Kidney capillary endothelial cell (primary cell): ENCODE data around the gene SGTB.
A peak's percentile ranks its signal among the peaks of the same experiment; 100 is the strongest.
"Not testable (repeated sequence)": the region's sequence is repeated elsewhere in the genome, so short reads cannot be mapped to it uniquely, and the experiment has no call there.

ENCODE experiments used
- DNase-seq: peaks from one replicate; pipeline ENCODE4 v3.0.0-alpha.2; 2018; ENCODE audit warnings: low spot score

The SGTB gene

DNA sequence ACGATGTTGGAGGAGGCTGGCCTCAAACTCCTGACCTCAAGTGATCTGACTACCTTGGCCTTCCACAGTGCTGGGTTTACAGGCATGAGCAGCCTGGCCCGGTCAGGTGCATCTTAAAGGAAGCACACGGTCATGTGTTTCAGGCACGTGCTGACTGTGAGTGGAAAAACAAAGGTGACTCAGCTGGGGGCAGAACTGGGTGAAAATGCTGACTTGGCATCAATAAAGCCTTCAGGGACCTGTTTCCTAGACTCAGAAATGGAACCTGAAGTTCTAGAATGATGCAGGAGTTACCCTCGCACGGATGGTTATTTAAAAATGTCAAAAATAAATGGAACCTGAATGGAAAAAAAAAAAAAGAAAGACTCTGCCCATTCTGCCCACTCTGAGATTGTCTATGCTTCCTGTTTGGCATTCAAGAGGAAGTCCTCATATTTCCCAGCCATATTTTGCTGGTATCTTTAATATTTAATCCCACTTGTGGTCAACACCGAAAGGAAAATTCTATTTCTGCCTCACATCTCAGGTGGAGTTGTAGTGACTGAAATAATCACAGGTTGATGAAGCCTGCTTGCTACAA lies 12.4 kb upstream of the SGTB start:
- DNase-seq = not testable (repeated sequence)

DNA sequence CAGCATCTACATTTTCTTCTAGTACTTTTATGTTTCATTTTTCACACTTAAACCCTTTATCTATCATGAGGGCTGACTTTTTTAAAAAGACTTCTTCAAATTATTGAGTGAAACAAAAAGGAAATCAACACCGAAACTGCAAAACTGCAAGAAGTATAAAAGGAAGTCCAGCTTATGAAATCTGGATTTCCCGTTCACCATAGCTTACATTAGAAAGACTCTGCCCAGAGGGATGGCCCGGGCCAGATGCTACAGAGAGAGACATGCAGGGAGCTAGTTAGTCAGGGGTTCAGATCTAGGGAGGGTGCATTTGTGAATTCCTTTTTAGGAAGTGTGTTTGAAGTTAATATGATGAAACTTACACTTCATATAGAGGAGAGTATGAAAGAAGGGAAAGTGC lies 10.1 kb upstream of the SGTB start:
- DNase-seq = not testable (repeated sequence)

DNA sequence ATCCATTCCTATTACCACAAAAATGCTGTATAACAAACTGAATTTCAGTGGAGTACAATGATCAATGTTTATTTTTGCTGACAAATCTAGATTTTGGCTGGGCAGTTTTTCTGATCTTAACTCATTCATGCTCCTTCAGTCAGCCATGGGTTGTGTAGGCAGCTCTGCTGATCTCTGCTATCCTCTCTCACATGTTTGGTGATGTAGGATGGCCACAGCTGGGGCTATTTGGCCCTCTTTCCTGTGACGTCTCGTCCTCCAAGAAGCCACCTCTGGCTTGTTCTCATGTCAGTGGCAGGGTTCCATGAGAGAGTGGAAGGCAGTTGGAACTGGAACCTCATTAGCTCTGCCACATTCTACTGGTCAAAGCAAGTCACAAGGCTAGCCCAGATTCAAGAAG lies 9.0 kb upstream of the SGTB start:
- no peak for DNase-seq

DNA sequence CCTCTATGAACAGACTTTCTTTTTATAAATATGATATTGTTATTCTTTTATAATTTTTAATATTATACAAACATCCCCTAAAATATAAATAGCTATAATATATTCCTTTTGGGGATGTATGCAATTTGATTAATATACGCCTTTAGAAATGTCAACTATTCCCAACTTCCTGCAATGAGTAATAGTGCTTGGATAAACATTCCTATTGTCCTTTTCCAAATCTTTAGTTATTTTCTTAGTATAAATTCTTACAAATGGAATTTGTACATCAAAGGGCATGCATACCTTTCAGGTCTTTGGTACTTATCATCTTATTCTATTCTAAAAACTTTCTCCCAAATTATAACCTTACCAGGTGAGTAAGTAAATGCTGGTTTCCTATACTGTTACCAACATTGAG lies 6.3 kb upstream of the SGTB start:
- DNase-seq = peak; percentile 42

DNA sequence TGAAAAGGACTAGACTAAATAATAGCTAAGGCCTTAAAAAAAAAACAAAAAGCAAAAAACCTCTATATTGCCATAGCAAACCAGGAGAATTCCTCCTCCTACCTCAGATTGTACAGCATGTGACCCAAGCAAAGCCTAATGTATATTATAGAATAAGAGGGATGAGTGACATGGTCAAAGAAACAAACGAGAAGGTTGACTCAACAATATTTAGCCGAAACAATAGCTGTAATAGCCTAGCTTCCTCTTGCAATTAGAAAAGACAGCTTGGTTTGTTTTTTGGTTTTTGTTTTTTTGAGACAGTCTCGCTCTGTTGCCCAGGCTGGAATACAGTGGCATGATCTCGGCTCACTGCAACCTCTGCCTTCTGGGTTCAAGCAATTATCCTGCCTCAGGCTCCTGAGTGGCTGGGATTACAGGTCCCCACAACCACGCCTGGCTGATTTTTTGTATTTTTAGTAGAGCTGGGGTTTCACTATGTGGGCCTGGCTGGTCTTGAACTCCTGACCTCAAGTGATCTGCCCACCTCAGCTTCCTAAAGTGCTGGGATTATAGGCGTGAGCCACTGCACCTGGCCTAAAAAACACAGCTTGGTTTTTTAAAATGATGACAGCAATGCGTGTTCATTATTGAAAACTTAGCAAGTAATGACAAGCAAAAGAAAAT lies 5.7 kb upstream of the SGTB start:
- peak; percentile 33 for DNase-seq

DNA sequence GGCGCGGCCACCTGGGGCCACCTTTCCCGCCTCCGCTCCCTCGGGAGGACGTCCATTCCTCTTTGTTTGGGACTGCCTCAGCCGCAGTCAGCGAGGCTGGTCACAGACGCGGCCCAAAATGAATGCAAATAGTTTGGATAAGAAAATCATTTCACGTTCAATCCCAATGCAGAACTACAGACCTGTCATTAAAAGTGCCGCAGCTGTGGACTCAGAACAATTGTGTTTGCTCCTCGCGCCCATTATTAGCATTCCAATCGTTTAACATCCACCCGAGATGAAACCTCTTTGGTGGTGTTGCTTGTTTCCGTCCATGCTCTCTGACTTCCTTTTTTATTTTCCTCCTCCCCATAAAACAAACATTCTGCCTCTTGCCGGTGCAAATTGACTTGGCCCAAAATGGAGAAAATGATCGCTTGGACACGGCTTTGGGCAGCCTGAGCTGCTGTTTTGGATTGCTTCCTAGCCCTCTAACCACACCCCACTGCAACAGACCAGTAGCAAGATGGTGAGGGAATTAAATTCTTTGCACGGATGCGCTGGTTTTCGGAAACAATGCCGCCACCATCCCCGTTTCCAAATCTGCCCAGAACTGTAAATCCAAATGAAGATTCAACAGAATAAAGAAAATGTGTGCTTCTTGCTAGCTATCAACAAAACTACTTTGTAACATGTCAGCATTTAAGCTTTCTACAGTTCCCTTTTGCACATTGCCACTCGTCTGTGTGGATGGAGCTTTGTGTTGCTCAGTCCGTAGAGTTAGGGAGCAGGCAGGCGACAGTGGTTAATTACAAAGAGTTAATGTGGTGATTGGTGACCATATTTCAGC lies 880 bp upstream of the SGTB start:
- DNase-seq = peak; percentile 43

DNA sequence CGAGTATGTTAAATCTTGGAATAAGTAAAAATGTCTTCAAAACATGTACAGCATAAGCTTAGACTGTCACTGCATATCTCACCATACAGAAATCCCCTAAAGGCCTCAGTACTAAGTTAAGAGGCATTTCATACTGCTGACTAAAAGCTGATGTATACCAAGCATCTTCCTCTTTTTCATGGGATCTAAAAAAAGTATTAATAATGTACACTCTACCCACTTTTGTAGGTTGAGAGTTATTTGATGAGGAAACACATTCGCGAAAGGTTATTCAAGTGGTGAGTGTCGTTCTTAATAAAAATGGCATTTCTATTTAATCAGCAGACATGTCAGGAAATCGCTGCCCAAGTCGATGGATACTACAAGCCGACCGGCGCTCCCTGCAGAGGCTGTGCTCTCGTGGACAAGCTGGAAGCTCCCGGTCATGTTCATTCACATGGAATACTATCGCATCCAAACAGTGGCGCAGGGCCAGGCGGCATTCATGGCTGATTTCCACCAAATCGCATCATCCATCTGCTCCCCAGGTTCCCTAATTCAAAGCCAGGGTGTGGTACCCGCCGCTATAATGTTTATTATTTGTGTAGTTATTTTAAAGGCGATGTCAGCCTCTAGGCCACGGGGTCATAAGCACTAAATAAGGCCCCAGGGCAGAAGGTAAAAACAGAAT lies 724 bp downstream of the SGTB start:
- DNase-seq = peak; percentile 57

DNA sequence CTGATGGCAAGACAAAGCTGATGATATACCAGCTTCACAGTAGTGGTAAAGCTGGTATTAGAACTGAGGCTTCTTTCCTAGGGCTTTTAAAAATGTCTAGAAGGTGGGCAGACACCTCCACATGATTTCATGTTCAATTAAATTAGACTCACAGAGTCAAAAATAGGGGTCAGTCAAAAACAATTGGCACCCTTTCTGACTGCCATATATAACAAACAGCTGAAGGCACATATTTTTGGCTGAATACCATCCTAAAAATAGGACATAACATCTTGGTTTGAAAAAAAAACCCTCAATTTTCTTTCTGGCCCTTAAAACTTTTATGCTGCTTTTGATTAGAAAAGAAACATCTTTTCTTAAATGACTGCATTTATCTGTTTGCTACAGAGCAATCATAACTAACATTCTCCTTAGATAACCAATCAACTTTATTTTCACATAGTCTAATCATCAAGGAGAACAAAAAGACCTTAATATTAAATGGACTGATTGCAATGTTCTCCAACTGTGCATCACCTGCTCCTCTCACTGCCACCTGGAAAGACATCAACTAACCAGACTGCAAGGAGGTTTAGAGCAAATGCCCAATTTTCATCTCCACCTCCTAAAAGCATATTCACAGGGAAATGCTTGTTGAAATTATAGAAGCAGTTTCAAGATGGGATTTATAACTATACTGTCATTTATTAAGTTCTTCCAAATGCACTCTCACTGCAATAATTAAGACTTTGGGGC lies 3.2 kb downstream of the SGTB start:
- DNase-seq = no peak

DNA sequence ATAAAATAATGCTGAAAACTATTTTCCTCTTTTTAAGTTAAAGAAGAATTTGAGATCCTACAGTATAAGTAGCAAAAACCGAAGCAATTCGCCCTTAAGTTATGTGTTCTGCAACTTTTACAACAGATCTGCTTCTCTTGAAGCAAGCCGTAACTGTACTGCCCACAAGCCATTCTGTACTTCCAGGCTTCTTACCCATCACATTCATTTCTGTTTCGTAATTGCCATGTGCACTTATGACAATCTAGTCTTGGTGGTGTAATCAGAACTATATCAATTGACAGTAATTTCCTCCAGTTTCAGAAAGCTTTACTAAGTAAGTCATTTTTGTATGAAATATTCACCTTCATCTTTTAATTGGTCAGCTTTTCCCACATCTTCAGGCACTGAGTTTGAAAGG lies 13.8 kb downstream of the SGTB start:
- no peak for DNase-seq

DNA sequence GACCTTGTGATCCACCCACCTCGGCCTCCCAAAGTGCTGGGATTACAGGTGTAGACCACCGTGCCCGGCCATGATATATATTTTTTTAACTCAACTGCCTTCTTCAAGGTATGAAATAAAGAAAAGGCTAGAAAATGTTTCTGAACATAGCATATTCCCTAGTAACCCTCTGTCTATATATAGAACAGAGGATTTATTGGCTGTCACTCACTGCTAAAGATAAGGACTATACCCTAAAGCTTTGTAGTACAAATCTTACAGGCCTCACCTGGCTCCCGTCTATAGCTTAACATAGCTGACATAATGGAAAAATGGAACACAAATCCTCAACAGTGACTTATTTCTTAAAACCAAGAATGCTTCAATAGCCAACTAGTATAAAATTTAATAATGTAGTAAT lies 14.2 kb downstream of the SGTB start:
- DNase-seq = no peak

DNA sequence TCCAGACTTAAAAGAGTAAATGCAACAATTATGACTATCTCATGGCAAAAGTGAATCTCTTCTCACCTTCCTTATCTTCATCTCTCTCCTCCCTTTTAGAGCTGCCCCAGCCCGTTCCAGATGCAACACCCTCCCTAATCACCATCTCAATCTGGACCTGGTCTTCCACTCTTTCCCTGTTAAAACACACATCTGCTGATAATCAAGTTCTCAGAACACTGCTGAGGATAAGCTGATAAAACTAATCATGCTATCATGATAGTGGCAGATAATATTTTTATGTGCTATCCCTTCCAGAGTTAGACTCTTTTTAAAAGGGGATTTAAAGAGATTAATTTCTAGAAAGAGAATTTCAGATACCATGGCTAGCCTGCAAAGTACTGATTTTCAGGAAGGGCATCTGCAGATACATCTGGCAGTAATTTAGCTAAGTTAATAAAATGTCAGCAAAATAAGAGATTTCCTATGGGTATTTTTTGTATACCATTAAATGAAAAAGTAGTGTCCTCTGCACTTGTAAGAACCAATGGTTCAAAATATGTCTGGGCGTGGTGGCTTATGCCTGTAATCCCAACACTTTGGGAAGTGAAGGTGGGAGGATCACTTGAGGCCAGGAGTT lies 17.2 kb downstream of the SGTB start:
- no peak for DNase-seq

DNA sequence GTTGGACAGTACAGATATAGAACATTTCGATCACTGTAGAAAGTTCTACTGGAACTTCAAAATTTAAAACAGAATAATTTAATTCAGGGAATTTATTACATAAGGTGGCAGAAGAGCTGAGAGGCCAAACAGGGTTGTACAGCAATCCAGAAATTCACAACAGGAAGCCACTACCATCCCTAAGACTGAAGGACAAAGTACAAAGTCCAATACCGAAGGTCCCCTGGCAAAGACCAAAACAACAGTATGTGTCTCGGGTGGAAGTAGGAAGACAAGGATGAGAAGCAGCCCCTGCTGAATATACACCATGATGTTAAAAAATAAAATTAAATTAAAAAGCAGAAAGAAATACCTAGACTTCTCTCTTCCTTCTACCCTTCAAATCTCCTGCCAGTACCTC lies 19.9 kb downstream of the SGTB start:
- no peak for DNase-seq

DNA sequence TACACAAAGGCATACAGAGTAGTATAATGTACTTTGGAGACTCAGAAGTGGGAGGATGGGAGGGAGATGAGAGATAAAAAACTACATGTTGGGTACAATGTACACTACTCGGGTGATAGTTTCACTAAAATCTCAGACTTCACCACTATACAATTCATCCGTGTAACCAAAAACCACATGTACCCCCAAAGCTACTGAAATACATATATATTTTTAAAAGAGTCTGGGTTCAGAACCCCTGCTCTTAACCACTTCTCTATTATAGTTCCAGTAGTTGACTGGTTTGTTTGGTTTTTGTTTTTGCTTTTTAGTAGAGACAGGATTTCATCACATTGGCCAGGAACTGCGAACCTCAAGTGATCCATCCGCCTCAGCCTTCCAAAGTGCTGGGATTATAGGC lies 22.6 kb downstream of the SGTB start:
- DNase-seq = no peak

DNA sequence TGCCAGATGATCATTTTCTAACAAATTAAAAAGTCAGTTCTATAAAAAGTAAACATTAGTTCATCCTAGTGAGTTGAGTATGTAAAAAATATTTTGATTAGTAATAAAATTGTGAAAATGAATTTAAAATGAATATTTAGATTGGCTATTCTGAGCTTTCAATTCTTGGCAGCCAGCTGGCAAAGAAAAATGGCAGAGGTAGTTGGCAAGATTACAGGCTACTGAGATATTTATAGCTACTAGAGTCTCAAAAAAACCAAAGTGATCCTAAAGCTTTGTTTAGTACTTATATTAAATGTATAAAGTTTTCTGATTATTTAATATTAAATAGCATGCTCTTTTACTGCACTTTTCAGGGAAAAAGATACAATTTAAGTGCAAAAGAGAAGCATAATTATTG lies 25.0 kb downstream of the SGTB start:
- DNase-seq = no peak

DNA sequence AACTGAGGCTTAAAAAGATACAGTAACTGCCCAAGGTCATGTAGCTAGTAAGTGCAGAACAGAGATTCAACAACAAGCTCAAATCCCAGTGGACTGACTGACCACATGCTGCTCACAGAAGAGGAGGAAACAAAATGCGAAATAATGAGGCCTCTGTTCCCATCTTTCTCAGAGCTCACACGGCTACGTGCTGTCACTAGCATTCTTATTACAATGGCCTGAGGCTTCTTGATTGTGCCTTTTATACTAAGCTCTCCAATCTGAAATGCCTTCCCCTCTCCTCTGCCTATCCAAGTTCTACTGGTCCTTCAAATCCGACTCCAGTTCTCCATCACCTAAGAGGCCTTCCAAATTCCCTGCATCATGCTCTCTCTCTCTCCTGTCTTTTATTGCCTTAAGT lies 26.0 kb downstream of the SGTB start:
- no peak for DNase-seq

DNA sequence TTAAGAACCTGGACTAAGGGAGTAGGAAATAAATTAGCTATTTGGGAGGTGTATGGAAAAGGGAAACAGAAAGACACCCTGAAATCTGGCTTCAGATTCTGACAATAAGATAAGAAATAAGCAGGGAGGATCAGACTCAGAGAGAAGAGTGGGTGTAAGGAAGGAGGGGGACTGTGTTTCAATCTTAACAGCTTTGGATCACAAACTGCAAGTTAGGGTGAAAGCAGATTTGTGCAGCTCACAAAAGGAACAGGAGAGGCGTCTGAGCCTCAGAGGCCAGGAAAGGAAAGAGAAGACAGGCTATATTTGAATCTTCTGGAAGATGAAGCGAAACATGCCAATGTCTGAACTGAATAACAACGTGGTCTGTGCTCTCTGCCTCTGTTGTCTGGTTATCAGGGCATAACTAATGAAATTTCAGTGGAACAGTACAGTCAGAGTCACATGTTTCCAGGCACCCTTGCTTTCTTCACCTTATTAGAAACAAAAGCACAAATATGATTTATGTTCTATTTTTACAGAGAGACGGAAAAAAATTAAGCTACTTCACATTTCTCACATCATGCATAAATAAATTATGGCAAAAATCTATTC lies 26.6 kb downstream of the SGTB start:
- no peak for DNase-seq

DNA sequence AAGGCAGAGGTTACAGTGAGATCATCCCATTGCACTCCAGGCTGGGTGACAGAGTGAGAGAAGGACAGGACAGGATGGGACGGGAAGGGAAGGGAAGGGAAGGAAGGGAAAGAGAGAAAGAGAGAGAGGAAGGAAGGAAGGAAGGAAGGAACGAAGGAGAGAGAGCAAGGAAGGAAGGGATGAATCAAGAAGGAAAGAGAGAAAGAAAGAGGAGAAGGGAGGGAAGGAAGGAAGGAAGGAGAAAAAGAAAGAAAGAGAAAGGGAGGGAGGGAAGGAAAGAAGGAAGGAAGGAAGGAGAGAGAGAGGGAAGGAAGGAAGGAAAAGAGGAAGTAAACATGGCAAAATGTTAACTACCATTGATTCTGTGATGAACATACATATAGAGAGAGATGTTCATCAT lies 28.8 kb downstream of the SGTB start:
- DNase-seq = no peak

DNA sequence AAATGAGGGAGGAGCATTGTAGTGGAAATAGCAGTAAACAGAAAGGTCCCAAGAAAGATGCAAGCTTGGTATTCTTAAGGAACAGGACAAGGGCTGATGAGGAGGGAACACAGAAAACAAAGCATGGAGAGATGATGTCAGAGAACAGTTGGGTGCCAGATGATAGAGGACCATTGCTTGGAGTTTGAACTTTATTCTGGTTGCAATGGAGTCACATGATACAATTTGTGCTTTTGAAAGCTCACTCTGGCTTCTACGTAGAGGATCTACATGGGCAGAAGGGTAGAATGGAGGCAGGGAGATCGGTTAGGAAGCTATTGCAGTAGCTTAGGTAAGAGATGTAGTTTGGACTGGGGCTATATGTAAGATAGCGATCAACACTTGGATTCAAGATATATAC lies 39.8 kb downstream of the SGTB start:
- DNase-seq = no peak

DNA sequence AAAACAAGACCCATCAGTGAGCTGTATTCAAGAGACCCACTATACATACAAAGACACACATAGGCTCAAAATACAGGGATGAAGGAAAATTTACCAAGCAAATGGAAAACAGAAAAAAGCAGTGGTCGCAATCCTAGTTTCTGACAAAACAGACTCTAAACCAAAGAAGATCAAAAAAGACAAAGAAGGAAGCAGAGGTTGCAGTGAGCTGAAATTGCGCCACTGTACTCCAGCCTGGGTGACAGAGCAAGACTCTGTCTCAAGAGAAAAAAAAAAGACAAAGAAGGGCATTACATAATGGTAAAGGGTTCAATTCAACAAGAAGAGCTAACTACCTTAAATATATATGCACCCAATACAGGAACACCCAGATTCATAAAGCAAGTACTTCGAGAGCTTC lies 45.9 kb downstream of the SGTB start:
- DNase-seq = not testable (repeated sequence)

DNA sequence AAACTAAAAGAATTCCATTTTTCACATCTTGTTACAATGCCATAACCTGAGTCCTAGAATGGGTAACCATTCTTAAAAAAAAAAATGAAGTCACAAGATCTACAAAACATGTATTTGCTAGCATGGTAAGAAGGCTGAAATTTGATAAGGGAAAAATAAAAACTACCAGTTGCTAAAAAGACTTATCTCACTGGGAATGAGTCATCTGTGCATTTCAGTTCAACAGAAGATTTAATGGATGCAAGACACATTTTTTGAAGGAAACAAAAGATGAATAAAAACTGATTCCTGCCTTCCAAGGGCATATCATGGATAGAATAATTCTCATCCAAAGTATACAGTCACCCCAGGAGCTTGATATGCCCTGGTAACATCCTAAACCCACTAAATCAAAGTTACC lies 47.2 kb downstream of the SGTB start:
- no peak for DNase-seq

DNA sequence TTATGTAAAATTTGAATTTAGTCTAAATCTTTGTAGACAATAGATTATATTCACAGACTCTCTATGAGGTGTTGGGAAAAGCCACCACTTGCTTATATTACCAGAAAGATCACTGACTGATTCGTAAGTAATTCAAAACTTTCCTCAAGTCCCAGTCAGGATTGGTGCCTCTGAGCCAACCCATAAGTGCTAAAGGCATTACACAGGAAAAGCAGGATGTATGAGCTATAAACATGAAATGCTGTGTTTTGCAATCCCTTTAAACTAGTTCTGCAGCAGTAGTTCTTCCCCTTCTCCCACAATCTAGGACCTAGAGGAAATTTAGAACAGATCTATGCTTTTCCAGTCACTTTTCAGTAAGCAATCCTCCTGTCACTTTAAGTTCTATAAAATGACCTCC lies 49.1 kb downstream of the SGTB start:
- DNase-seq = no peak
